Suppressor macrophage treated with lipopolysaccharide for 1 hour (primary cell): ENCODE results near the gene COPS9.

ENCODE experiments used
- DNase-seq, 3 donors: peaks; one replicate each; pipeline ENCODE4 v3.0.0-alpha.2; 2020 to 2022

Gene COPS9

DNA sequence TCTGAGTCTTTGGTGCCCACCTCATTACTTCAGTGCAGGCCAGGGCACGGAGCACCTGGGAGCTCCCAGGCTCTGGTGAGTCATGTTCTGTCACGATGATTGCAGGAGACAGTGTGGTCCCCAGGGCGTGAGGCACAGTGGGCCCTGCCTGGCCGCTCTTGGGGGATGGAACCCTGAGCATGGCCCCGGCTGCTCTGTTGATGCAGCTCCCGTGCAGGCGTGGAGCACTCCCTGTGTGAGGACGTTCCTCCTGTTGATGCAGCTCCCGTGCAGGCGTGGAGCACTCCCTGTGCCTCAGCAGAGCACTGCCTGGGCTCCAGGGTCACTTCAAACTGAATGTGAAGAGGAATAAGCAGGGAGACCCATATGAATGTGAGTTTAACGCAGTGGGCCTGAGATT is 30.1 kb downstream of the COPS9 start:
- no peak for DNase-seq

DNA sequence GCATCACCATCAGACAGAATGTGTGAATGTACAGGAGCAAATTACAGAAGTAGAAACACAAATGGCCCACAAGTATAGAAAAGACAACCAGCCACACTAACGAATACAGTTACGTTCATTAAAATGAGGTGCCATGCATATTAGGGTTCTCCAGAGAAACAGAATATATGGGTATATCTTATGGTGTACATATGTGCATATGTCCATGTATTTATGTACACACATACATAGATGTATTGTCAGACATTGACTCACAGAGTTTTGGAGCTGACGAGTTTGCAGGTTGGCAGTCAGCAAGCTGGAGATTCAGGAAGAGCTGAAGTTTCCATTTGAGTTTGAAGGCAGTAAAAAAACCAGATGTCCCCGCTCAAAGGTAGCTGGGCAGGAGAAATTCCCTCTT is 33.0 kb downstream of the COPS9 start:
- DNase-seq: no peak

DNA sequence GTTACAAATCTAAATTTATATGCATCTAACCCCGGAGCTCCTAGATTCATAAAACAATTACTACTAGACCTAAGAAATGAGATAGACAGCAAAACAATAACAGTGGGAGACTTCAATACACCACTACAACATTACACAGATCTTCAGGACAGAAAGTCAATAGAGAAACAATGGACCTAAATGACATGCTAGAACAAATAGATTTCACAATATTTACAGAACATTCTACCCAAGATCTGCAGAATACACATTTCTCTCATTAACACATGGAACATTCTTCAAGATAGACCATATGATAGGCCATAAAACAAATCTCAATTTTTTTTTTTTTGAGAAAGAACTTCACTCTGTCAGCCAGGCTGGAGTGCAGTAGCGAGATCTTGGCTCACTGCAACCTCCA is 37.8 kb downstream of the COPS9 start:
- no peak for DNase-seq

DNA sequence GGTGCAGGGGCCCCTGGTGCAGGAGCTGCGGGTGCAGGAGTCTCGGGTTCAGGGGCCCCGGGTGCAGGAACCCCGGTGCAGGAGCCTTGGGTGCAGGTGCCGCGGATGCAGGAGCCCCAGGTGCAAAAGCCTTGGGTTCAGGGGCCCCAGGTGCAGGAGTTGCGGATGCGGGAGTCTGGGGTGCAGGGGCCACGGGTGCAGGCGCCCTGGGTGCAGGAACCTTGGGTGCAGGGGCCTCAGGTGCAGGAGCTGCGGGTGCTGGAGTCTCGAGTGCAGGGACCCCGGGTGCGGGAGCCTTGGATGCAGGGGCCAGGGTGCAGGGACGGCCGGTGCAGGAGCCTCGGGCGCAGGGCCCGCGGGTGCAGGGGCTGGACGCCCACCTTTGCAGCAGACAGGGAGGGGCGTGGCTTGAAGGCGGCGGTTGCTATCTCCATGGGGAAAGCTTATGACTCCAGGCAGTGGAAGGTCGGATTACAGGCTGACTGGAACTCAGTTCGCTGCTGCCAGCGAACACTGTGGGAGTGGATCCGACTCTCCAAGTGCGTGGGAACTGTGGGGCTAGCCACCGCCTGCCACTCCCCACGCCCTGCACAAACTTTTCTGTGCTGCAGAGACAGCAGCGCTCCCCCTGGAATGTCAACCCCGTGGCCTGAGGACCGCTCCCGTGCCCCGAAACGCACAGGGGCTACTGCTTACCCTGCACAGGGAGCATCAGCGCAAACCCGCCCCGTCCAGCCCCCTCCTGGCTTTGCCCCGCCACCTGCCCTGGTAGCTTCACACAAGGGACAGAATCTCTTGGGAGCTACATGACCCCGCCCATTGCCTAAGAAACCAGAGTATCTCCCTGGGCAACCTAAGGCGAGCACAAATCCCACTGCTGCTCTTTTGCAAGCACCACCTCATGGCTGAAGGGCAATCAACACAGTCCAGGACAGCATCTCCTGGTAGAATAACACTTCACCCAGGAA is 40.3 kb downstream of the COPS9 start:
- DNase-seq: no peak

DNA sequence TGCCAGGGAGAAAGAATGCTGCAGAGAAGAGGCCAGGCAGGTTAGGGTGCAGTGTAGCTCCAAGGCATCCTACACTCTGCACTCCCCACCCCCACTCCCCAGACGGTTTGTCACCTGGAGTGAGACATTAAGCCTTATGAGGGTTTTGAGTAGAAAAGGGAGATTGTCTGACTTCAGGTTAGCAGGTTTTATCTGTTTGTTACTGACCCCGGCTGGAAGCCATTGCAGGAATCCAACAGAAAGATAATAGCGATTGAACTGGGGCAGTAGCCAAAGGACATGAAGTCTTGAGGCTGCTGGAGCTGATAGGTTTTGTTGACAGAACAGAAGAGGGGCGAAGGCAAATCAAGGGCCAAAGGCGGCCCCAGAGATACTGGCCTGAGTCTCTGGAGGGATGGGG is 46.8 kb downstream of the COPS9 start:
- no peak for DNase-seq

DNA sequence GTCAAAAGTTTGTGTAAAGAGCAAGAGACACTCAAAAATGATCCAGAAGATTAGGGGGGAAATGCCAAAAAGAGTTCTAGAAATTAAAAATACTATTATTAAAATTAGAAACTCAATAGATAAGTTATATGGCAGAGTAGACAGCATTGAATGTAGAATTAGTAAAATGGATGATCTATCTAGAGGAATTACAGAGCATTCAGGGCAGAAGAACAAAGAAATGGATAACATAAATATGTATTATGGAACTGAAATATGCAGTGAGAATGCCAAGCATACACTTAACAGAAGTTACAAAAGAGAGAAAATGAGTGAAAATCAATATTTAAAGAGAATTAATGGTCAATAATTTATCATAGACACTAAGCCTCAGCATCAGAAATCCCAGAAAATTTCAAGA is 49.5 kb downstream of the COPS9 start:
- no peak for DNase-seq
